ENCODE measurements around the gene RERE.

GRCh38 chr1:8866792-8867415 is 49.5 kb upstream of the RERE start:
- TF ChIP-seq, protein P1, sequence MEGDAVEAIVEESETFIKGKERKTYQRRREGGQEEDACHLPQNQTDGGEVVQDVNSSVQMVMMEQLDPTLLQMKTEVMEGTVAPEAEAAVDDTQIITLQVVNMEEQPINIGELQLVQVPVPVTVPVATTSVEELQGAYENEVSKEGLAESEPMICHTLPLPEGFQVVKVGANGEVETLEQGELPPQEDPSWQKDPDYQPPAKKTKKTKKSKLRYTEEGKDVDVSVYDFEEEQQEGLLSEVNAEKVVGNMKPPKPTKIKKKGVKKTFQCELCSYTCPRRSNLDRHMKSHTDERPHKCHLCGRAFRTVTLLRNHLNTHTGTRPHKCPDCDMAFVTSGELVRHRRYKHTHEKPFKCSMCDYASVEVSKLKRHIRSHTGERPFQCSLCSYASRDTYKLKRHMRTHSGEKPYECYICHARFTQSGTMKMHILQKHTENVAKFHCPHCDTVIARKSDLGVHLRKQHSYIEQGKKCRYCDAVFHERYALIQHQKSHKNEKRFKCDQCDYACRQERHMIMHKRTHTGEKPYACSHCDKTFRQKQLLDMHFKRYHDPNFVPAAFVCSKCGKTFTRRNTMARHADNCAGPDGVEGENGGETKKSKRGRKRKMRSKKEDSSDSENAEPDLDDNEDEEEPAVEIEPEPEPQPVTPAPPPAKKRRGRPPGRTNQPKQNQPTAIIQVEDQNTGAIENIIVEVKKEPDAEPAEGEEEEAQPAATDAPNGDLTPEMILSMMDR (IDR thresholded peaks at IDR 0.05; ENCODE audit: insufficient read depth, low read length, poor library complexity, severe bottlenecking) = no peak
- TF ChIP-seq EZH2phosphoT487 (conservative IDR thresholded peaks at IDR 0.05; ENCODE audit: low read length) = no peak

Measured in SU-DHL-6 (cell line).